ENCODE measurements around the gene LPCAT1. TPM values are rescaled to one million over a fixed set of nuclear protein-coding genes. Genes with fewer than 3 reads are reported as not detected.
"Not testable (repeated sequence)": the region's sequence is repeated elsewhere in the genome, so short reads cannot be mapped to it uniquely, and the experiment has no call there.

The LPCAT1 gene
- total RNA-seq, 3 donors from 2014 or later (not counting 1 experiment from before 2014, with no cell fraction given): 196 to 302 (median 252) TPM

- H3K9me3 ChIP-seq (ENCODE audit: control insufficient read depth, insufficient read depth, low read length): peaks cover 10% of the 10 kb centered on the region
- Mint-ChIP-seq H3K36me3 (peaks cover 17% of the 10 kb centered on the region), H3K4me3 (no peak overlapping the region), H3K27me3 (ENCODE audit: low read depth in 2 of 2) (peaks cover 6 to 15% of the 10 kb centered on the region in 2 donors), H3K27ac (no peak overlapping the region), H3K4me1 (no peaks in the 10 kb centered on the region), H3K9me3 (peaks cover 9 to 12% of the 10 kb centered on the region in 2 donors)
- no peaks in the 10 kb centered on the region for H3K4me1 ChIP-seq (ENCODE audit: control insufficient read depth, insufficient read depth, low read length)
- H3K27ac ChIP-seq (ENCODE audit: low read length): no peak overlapping the region
- DNase-seq (no peak), ATAC-seq (no peak)
- TF ChIP-seq CTCF (IDR thresholded peaks at IDR 0.05): no peak
- H3K4me3 ChIP-seq (ENCODE audit: low read length): no peak overlapping the region
- no peaks in the 10 kb centered on the region for H3K36me3 ChIP-seq (ENCODE audit: control insufficient read depth, insufficient read depth, low read length)
- WGBS (ENCODE audit: insufficient coverage): 90% methylated on average over 9 of the region's 9 CpGs
- intact Hi-C loops (cut with micrococcal nuclease): no loop called here
- H3K27me3 ChIP-seq (ENCODE audit: control insufficient read depth, insufficient read depth, low read length): no peaks in the 10 kb centered on the region
Observed at GRCh38 chr5:1424716-1425115, 99.0 kb downstream of the LPCAT1 start.

- Histone ChIP-seq H3K36me3 (ENCODE audit: control insufficient read depth, insufficient read depth, low read length) (no peaks in the 10 kb centered on the region), H3K4me1 (ENCODE audit: control insufficient read depth, insufficient read depth, low read length) (no peaks in the 10 kb centered on the region), H3K27me3 (ENCODE audit: control insufficient read depth, insufficient read depth, low read length) (no peaks in the 10 kb centered on the region), H3K9me3 (ENCODE audit: control insufficient read depth, insufficient read depth, low read length) (peaks cover 8% of the 10 kb centered on the region), H3K27ac (ENCODE audit: low read length) (no peak overlapping the region), H3K4me3 (ENCODE audit: low read length) (no peak overlapping the region)
- DNase-seq: no peak
- Mint-ChIP-seq H3K27ac (no peak overlapping the region), H3K4me1 (no peaks in the 10 kb centered on the region), H3K36me3 (peaks cover 17% of the 10 kb centered on the region), H3K27me3 (ENCODE audit: low read depth in 2 of 2) (peaks cover 10 to 15% of the 10 kb centered on the region in 2 donors), H3K9me3 (peaks cover 8 to 10% of the 10 kb centered on the region in 2 donors), H3K4me3 (no peak overlapping the region)
- ATAC-seq: no peak
- TF ChIP-seq CTCF (IDR thresholded peaks at IDR 0.05): no peak
- intact Hi-C loops (cut with micrococcal nuclease): no loop called here
- WGBS (ENCODE audit: insufficient coverage): 84% methylated on average over 19 of the region's 19 CpGs
Observed at GRCh38 chr5:1423901-1424603, 99.7 kb downstream of the LPCAT1 start.

- ATAC-seq: not testable (repeated sequence)
Observed at GRCh38 chr5:1422522-1422921, 101.2 kb downstream of the LPCAT1 start.

GRCh38 chr5:1421521-1422341, 102.0 kb downstream of the LPCAT1 start:
- Histone ChIP-seq H3K4me1 (ENCODE audit: control insufficient read depth, insufficient read depth, low read length) (no peaks in the 10 kb centered on the region), H3K27me3 (ENCODE audit: control insufficient read depth, insufficient read depth, low read length) (no peaks in the 10 kb centered on the region), H3K36me3 (ENCODE audit: control insufficient read depth, insufficient read depth, low read length) (no peaks in the 10 kb centered on the region), H3K27ac (ENCODE audit: low read length) (no peak overlapping the region), H3K4me3 (ENCODE audit: low read length) (no peak overlapping the region), H3K9me3 (ENCODE audit: control insufficient read depth, insufficient read depth, low read length) (no peaks in the 10 kb centered on the region)
- DNase-seq (no peak), ATAC-seq (no peak)
- Mint-ChIP-seq H3K4me3 (no peak overlapping the region), H3K27me3 (ENCODE audit: low read depth in 2 of 2) (peaks cover 13 to 15% of the 10 kb centered on the region in 2 donors), H3K9me3 (peaks cover 3 to 9% of the 10 kb centered on the region in 2 donors), H3K36me3 (peaks cover 6% of the 10 kb centered on the region), H3K27ac (no peak overlapping the region), H3K4me1 (no peaks in the 10 kb centered on the region)
- intact Hi-C loops (cut with micrococcal nuclease): no loop called here
- TF ChIP-seq CTCF (IDR thresholded peaks at IDR 0.05): no peak
- WGBS (ENCODE audit: insufficient coverage): 82% methylated on average over 29 of the region's 29 CpGs

More at GRCh38 chr5:1422522-1422921, 101.2 kb downstream of the LPCAT1 start:
- H3K27me3 ChIP-seq (ENCODE audit: control insufficient read depth, insufficient read depth, low read length); intact Hi-C loops (cut with micrococcal nuclease); H3K9me3 ChIP-seq (ENCODE audit: control insufficient read depth, insufficient read depth, low read length); H3K4me3 ChIP-seq (ENCODE audit: low read length); H3K4me1 ChIP-seq (ENCODE audit: control insufficient read depth, insufficient read depth, low read length); H3K4me1 Mint-ChIP-seq; H3K4me3 Mint-ChIP-seq; H3K27ac ChIP-seq (ENCODE audit: low read length); H3K36me3 ChIP-seq (ENCODE audit: control insufficient read depth, insufficient read depth, low read length); DNase-seq; H3K27ac Mint-ChIP-seq: not testable (repeated sequence)
- 89% methylated on average over 13 of the region's 13 CpGs for WGBS (ENCODE audit: insufficient coverage)
- Mint-ChIP-seq H3K9me3 (peaks cover 6 to 11% of the 10 kb centered on the region in 2 donors), H3K36me3 (peaks cover 14% of the 10 kb centered on the region), H3K27me3 (ENCODE audit: low read depth in 2 of 2) (peaks cover 13 to 15% of the 10 kb centered on the region in 2 donors)
